Raji (cell line): ENCODE results near the gene VSTM2L.

Source experiments
- POLR2A ChIP-seq: IDR thresholded peaks from 2 replicates; pipeline ENCODE4 v1.6.1; 2011; ENCODE audit warnings: low read depth, low read length, control low read depth; ENCODE audit not compliant: insufficient read depth

VSTM2L gene

DNA sequence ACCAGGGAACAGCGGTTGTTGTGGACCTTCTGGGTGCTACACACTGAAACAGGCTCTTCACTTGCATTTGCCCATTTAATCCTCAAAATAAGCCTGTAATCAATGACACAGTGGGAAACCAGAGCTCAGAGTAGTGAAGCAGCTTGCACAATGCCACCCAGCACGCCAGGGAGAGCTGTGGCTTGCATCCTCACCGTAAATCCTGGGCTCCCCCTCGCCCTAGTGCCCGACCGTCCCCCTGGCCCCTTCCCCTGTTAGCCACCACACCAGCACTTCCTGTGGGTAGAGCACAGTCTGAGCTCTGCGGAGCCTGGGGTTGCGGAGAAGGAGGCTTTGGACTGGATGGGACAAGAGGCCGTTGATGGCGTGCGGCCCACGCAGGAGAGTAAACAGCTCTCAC is 14.5 kb downstream of the VSTM2L start:
- no peak for TF ChIP-seq POLR2A

DNA sequence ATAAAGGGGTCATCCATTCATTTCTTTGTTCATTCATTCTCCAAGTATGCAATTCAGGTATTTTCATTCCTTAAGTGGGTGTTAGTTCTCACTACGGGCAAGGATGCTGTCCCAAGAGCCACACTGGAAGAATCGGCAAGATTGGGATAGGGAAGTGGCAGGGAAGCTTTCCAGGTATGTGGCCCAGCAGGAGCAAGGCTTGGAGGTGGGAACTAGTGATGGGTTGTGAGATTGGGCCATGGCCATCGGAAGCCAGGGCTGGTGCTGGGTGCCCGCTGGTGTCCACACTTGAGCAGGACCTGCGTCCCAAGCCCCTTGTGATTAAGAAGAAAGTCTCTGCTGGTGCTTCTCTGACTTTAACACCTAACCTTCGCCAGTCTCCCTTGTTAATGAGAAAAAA is 15.1 kb downstream of the VSTM2L start:
- no peak for TF ChIP-seq POLR2A

DNA sequence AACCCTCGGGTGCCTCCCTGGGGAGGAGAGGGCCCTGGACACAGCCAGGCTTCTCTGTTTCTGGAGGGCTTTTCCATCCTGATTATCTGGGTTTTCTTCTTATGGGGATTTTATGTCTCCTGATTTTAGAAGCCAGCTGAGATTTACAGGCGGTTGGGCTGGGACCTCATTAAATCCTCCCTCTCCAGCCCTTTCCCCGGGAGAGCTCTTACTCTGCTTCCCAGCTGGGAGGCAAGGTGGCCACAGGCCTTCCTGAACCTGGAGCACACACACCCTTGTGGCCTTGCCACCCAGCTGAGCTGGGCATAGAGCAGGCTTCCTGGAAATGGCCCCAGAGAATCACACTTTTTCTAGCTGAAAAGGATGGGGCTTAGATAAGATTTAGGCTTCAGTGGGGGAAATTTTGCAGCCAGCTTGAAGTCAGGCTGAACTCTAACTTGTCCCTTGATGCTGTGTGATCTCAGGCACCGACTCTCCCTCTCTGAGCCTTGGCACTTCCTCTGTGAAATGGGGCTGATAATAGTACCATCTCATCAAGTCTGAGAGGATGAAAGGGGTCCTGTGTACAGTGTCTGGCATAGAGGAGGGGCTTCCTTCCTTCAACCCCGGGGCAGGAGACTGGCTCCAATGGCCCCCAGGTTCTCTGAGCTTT is 16.6 kb downstream of the VSTM2L start:
- no peak for TF ChIP-seq POLR2A

DNA sequence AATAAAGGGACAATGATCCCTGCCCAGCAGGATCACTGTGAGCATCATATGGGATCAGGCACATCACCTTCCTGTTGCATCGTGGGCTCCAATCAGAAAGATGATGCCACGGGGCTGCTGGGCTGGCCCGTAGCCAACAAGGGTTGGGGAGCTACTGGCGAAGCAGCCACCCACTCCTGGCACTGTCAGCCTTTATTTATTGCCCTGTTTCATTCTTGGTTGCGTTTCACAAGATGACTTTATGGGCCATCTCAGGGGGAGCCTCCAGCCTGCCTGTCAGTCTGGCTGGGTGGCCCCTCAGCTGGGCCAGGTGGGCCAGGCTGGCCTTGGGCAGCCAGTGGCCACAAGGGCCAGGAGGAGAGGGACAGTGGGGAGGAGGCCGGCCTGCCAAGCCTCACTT is 17.3 kb downstream of the VSTM2L start:
- no peak for TF ChIP-seq POLR2A

DNA sequence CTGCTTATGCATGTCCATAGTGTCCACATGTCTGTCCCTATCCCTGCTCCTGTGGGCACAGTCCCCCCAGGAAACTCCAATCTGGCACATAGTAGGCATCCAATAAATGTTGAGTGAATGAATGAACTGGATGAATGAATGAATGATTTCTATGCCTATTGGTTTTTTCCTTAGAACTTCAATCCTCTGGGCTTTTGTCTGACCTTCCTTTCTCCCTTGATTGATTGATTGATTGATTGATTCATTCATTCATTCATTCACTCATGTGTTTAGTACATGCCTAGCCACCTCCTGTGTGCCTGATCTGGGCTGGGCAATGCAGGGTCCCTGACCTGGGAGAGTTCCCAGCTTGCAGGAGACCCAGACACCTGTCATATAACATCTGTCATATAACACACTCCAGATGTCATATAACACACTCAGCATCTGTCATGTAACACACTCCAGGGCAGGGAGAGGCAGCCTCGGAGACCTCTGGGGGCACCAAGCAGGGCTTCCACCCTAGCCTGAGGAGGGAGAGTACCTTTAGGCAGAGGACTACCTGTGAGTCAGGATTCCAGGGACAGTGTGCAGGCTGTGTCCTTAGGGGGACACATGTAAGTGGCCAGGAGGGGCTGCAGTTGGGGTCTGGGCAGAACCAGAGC is 17.9 kb downstream of the VSTM2L start:
- TF ChIP-seq POLR2A = no peak

DNA sequence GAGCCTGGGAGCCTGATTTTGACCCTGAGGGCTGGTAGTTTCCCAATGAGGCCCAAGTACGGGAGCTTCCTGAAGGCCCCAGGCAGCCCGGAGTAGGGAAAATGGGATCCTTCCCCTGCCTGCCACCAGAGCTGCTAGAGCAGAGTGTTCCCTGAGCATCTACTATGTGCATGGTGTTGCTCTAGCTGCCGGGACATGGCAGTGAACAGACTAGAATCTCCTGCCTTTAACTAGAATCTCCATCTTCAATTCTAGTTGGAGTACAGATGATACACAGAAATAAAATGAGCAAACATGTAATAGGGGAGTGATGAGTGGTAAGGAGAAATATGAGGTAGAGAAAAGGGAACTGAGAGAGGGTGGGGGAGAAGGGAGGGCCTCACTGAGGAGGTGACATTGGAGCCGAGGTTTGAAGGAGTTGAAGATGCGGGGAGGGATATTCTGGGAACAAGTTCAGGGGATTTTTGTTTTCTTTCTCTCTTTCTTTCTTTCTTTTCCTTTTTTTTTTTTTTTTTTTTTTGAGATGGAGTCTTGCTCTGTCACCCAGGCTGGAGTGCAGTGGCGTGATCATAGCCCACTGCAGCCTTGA is 18.5 kb downstream of the VSTM2L start:
- TF ChIP-seq POLR2A = no peak

DNA sequence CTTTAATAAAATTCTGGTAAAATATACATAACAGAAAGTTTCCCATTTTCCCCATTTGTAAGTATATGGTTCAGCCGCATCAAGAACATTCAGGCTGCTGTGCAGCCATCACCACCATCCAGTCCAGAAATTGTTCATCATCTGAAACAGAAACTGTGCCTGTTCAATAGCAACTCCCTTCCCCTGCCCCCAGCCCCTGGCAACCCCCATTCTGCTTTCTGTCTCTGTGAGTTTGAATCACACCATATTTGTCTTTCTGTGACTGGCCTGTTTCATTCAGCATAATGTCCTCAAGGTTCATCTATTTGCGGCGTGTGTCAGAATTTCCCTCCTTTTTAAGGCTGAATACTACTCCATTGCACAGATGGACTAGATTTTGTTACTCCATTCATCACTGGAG is 19.1 kb downstream of the VSTM2L start:
- no peak for TF ChIP-seq POLR2A

DNA sequence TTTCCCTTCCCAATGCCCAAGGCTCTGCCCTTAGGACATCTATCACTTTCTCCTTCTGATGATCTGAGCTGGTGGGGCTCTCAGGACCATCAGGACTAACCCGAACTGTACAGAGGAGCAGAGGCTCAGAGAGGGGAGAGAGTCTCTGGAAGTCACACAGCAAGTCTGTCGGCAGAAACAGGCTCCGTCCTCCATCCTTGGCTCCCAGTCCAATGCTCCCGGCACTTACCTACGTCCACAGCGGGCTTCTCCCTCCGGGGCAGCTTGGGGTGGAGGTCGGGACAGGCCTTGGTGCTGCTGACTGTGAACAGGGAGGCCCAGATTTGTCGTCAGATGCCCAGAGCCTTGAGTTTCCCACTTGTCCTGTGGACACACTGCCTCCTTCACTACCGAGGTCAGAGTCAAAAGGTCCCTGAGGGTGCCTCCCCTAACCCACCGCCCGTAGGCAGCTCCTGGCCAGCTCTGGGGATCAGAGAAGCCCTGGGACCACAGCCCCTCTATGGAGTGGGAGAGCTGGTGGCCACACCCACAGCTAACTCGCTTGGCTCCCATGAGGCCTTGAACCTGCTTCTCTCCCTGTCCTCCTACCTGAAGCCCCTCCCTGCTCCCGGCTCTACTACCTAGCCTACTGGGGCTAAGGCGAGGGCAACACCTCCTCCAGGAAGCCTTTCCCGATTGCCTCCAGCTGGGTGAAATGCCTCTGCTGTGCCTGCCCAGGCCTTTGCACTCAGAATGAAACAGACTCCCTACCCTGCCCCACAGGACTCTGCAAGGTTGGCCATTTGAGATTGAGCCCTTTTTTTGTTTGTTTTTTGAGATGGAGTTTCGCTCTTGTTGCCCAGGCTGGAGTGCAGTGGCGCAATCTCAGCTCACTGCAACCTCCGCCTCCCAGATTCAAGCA is 22.6 kb downstream of the VSTM2L start:
- no peak for TF ChIP-seq POLR2A

DNA sequence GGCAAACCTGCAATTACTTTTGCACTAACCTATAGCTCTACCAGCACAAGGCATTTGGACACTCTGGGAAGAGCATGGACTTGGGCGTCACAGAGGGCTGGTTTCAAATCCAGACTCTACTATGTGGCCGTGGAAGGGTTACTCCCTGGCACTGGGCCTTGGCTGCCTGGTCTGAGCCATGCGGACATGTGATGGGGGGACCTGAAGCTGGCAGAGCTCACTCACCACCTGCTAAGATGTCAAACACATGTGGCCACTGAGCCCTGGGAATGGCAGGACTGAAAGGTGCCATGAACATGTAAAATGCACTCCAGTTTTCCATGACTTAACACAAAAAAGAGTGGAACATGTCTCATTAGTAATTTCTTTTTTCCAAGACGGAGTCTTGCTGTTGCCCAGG is 23.7 kb downstream of the VSTM2L start:
- TF ChIP-seq POLR2A = no peak

DNA sequence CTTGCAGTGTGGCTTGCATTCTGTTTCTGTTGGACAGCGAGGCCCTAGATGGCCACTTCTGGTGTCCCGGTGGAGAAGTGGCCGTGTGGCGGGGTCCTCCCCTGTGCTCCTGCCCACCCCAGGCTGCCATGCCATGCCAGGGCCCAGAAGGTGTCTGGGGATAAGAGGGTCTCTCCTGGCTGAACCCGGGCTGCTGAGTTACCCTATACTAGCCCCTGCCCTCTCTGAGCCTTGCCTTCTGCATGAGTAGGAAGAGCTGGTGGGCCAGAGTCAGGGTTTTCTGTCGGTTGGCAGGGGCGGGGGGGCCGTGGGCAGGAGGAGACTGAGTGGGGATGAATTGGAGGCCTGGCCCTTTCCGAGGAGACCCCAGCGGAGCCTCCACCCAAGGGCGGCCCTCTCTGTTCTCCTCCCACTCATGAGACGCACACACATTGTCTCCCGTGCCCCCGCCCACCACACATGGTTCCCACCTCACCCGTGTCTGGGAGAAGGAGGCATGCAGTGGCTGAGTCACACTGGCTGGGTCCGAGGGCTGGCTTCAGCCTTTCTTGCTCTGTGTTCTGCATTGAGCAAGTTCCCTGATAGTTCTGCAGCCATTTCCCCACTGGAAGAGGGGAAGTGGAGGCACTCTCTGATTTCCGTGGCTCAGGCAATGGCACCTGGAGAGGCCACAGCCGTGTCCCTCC is 24.6 kb downstream of the VSTM2L start:
- TF ChIP-seq POLR2A = no peak

DNA sequence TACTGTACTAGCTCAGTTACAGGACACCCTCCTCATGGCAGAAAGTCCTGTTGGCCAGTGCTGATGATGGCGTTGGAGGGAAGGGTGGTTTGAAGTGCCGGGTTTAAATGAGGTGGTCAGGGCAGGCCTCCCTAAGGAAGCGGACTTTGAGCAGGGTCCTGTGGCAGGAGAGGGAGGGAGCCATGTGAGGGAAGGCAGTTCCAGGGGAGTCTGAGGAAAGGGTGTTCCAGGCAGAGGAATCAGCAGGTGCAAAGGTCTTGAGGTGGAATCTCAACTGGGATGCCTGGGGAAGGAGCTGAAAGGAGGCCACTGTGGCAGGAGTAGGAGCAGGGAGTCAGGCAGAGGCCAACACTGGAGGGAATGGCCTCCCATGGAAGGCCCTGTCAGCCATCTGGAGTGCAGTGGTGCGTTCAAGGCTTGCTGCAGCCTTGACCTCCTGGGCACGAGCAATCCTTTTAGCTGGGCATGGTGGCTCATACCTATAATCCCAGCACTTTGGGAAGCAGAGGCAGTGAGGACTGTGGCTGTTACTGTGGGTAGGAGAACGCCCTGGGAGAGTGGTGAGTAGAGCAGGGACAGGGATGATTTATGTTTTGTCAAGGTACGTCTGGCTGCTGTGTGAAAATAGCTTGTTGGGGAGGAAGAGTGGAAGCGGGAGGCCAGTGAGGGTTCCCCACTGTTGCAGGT is 26.2 kb downstream of the VSTM2L start:
- no peak for TF ChIP-seq POLR2A

DNA sequence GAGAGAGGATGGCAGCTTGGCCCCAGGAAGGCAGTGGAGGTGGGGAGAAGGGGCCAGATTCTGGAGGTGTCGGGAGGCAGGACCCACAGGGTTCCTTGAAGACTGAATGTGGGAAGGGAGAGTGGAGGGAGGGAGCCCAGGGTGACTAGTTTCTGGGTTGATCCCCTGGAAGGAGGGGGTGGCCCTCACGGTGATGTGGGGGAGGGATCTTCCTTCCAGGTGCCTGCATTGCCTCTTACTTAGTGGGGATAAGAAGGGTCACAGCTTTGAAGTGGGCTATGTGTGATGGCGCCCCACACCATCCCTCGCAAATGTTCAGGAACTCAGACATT is 26.7 kb downstream of the VSTM2L start:
- TF ChIP-seq POLR2A = no peak

DNA sequence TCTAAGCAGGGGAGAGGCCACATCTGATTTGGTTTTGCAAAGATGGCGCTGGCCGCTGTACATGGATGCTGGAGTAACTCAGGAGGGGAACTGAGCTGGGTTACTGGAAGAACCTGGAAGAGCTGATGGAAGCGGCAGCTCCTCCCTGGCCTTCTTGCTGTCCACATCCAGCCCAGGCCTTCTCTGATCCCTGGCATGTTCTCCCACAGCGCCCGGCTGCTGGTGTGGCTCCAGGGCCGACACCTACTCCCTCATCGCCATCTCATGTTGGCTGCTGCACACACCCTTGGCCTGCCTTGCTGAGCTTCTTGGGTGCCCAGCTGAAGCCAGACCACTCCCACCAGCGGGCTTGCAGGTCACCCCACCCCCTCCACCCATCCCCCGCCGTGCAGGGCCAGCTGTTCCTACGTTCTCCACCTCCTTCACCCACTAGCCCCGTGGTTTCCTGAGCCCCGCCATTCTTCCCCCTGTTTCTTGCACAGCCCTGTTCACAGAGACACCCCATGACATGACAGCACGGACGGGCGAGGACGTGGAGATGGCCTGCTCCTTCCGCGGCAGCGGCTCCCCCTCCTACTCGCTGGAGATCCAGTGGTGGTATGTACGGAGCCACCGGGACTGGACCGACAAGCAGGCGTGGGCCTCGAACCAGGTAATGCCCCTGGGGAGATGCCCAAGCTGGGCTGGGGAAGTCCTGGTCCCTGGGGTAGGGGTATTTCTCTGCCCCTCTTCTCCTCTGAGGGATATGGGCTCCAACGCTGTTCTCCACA is 28.4 kb downstream of the VSTM2L start:
- TF ChIP-seq POLR2A = no peak

DNA sequence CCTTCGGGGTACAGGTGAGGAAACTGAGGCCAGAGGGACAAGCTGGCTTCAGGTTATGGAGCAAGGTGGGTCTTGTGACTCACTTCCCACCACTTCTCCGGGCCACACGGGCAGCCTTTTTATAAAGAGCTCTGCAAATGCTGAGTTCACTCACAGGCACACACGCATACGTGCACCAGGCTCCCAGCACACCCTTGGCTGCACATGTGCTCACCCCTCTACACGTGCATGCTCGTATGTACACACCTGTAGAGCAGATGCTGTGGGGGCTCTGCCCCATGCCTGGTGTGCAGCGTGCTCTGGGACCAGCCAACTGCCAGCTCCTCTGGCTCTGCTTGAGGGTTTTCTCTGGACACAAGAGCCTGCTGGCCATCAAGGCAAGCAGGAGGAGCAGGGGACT is 29.1 kb downstream of the VSTM2L start:
- no peak for TF ChIP-seq POLR2A

DNA sequence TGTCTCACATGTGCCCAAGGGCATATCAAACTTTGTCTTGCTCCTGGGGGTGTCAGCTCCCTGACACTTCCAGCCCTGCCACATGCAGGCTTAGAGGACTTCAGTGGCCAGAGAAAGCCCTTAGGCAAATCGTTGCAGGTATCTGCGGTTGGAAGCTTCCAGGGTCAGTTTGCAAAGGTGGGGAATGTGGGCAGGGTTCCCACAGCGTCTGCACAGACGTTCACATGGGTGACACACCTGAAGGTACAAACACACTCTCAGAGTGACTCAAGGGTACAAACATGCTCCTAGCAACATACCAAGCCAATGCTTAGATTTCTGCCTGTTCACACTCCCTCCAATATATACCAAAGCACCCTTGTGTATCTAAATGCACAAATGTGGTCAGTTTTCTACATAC is 30.0 kb downstream of the VSTM2L start:
- no peak for TF ChIP-seq POLR2A
